Stimulated activated CD4-positive, alpha-beta T cell treated with anti-CD3 and anti-CD28 coated beads, Interleukin-12 subunit alpha, Interleukin-12 subunit beta, amount 100 ng/mL, for 24 hours (primary cell): ENCODE results near the gene RGS4.

Experiments used
- DNase-seq, 2 experiments: peaks; one replicate each; pipeline ENCODE4 v3.0.0-alpha.2; 2020; ENCODE audit warnings: low read depth in 2 of 2

Gene RGS4

DNA sequence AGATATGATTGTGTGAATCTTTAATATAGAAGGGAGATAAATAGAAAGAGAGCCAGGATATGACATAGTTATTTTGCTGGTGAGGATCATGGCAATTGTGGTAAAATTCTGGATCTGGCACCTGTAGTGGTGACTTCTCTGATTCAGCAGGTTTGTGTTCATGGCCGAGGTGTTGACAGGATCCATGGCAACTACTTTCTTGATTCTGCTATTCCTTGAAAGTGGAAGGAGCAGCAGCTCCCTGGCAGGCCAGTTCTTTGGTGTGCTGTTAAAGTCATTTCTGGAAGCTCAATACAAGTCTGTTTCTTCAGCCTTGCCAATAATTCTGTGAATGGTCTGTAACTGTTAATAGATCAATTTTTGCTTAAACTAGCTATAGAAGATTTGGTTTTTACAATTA, 33.4 kb downstream of the RGS4 start:
- no peak for DNase-seq

DNA sequence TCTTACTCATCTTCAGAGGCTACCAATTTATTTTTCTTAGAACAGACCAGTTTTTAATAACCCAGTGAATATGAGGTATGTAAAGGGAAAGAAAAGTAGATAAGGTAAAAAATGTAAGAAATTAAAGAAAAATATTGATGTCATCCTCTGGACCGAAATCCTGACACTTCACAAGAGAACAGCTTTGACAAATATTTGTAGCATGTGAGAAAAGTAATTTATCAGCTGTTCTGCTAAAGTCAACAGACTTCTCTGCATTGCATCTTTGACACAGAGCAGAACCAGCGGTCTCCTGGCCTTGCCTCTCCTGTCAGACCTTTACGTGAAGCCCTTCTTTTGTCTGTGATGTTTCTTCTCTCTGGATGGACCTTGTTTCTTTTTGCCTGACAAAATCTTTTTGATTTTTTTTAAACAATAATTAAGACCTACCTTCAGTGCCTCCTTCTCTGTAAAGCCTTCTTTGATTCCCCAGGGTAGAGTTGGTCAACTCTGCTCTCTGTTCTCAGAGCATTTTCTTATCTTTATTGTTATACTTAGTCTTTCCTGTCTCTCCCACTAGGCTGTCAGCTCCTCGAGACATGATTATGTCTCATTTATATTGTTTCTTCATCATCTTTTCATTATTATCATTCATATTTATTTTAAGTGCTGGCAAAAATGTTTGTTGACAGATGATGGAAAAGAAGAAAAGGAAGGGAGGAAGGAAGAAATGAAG, 35.4 kb downstream of the RGS4 start:
- no peak for DNase-seq

DNA sequence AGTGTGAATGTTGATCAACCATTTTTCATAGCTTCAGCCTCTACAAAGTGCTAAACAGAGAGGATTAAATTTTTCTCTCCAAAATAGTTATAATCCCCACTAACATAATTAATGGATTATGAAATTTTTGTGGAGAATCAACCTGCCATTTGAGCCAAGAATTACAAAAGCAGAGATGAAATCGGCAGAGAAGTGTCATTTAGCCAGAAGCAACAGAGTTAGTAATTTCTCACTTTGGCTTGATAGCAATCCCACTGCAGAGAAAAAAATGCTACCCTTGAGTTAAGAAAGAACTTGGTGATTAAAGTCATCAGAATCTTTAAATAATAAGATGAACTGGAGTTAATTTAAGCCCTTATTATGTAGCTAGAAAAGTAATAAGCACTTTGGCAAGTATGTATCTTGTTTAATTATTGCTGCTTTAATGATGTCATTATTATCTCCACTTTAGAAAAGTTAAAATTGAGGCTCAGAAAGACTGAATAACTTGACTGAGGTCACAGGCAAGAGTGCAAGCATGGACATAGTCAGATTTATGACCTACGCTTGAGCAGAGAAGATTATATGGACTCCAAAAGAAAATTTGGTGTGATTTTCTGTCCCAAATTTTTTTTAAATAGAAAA, 37.3 kb downstream of the RGS4 start:
- DNase-seq: no peak

DNA sequence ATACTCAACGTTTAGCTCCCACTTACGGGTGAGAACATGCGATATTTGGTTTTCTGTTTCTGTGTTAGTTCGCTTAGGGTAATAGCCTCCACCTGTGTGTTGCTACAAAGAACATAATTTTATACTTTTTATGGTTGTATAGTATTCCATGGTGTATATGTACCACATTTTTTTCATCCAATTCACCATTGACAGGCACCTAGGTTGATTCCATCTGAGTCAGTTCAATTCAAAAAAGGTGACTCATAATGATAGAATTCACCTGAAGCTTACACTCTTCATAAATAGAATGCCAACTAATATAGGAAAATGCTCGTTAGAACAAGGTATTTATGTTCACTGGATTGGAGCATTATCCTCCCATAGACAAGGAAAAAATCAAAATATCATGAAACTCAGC, 38.5 kb downstream of the RGS4 start:
- no peak for DNase-seq

DNA sequence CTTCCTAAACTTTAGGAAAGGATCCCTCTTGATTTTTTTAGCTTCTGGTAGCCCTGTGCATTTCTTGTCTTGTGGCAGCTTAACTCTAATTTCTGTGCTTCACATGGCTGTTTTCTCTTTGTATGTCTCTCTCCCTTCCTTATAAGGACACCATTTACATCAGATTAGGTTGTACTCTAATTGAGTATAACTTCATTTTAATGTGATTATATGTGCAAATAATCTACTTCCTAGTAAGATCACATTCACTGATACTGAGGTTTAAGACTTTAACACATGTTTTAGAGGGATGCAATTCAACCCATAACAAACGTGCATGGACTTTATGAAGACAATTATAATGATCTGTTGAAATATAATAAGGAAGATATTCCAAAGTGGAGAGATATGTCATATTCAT, 46.7 kb downstream of the RGS4 start:
- DNase-seq: no peak

DNA sequence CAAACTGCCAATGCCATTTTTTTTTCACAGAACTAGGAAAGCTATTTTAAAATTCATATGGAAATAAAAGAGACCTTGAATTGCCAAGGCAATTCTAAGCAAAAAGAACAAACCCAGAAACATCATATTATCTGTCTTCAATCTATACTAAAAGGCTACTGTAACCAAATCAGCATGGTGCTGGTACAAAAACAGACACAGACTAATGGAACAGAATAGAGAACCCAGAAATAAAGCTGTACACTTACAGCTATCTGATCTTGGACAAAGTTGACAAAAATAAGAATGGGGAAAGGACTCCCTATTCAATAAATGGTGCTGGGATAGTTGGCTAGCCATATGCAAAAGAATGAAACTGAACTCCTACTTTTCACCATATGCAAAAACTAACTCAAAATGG, 50.5 kb downstream of the RGS4 start:
- no peak for DNase-seq

DNA sequence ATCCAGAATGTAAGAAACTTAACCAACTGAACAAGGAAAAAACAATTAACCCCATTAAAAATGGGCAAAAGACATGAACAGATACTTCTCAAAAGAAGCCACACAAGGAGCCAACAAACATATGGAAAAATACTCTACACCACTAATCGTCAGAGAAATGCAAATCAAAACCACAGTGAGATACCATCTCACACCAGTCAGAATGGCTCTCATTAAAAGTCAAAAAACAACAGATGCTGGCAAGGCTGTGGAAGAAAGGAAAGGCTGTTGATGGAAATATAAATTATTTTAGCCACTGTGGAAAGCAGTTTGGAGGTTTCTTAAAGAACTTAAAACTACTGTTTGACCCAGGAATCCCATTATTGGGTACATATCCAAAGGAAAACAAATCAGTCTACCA, 51.2 kb downstream of the RGS4 start:
- DNase-seq: no peak

DNA sequence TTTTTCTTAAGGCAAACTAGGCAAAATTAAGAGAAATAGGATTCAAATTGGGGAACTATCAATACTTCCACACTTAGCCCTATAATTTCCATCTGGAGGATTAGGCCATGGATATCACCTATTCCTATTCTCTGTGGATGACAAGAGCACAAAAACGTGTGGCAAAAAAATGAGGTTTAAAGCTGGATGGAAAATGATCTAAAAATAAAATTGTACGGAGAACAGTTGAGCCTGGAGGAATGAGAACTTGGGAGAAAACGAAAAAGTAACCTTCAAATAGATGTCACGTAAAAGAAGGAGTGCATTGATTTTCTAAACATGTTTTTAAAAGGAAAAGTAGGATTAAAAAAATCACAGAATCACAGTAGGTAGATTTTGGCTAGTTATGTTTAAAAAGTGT, 55.7 kb downstream of the RGS4 start:
- DNase-seq: no peak
